ENCODE results near the gene ZNF221. TPM values are rescaled to one million over a fixed set of nuclear protein-coding genes. Genes with fewer than 3 reads are reported as not detected.

The ZNF221 gene
- total RNA-seq, 1 donor from 2014 or later = 2.6 TPM

GRCh38 chr19:43923875-43924274, 27.2 kb upstream of the ZNF221 start:
- no peaks in the 10 kb centered on the region for H3K4me1 Mint-ChIP-seq
- DNase-seq = no peak
- no peak overlapping the region for H3K27ac Mint-ChIP-seq
- POLR2A ChIA-PET = no interaction called here
- no peak for TF ChIP-seq CTCF (IDR thresholded peaks at IDR 0.05)
- intact Hi-C loops (cut with micrococcal nuclease) = no loop called here
- no peaks in the 10 kb centered on the region for H3K27me3 Mint-ChIP-seq
- CTCF ChIA-PET = no interaction called here
- no peak for ATAC-seq (ENCODE audit: low read depth)
- peaks cover 93% of the 10 kb centered on the region for H3K36me3 Mint-ChIP-seq (ENCODE audit: low read depth)
- no peak overlapping the region for H3K4me3 Mint-ChIP-seq
- H3K9me3 Mint-ChIP-seq = peaks cover 20% of the 10 kb centered on the region

GRCh38 chr19:43928820-43929219, 22.2 kb upstream of the ZNF221 start:
- POLR2A ChIA-PET = no interaction called here
- peaks cover 3% of the 10 kb centered on the region for H3K9me3 Mint-ChIP-seq
- TF ChIP-seq CTCF (IDR thresholded peaks at IDR 0.05) = no peak
- intact Hi-C loops (cut with micrococcal nuclease) = no loop called here
- no peak overlapping the region for H3K27ac Mint-ChIP-seq
- no peaks in the 10 kb centered on the region for H3K27me3 Mint-ChIP-seq
- no peak for ATAC-seq (ENCODE audit: low read depth)
- no peak overlapping the region for H3K4me3 Mint-ChIP-seq
- peaks cover 89% of the 10 kb centered on the region for H3K36me3 Mint-ChIP-seq (ENCODE audit: low read depth)
- peaks cover 7% of the 10 kb centered on the region for H3K4me1 Mint-ChIP-seq
- CTCF ChIA-PET = no interaction called here
- no peak for DNase-seq

GRCh38 chr19:43934055-43934984, 16.7 kb upstream of the ZNF221 start:
- no peak for TF ChIP-seq CTCF (IDR thresholded peaks at IDR 0.05)
- Mint-ChIP-seq H3K4me3 (peak overlapping the region; percentile 93), H3K27ac (peak overlapping the region; percentile 89), H3K9me3 (peaks cover 4% of the 10 kb centered on the region), H3K4me1 (peaks cover 22% of the 10 kb centered on the region), H3K36me3 (ENCODE audit: low read depth) (peaks cover 42% of the 10 kb centered on the region), H3K27me3 (no peaks in the 10 kb centered on the region)
- intact Hi-C loops (cut with micrococcal nuclease) = loop anchor here (2.0 to 10.0 kb wide), 3 partner anchors 160 to 514 kb away; partner anchors contain the start of genes ZNF224, ZNF227 and ZNF229
- ATAC-seq (ENCODE audit: low read depth) (no peak), DNase-seq (no peak)
- ChIA-PET CTCF (no interaction called here), POLR2A (interaction anchor here (0.6 to 2.1 kb wide), 13 partner anchors 17 to 566 kb away, joined by 3 to 15 read pairs (median 4); partner anchors contain the start of genes PHLDB3, ZNF180, ZNF221 and ZNF224)

GRCh38 chr19:43934985-43935708, 15.9 kb upstream of the ZNF221 start, which contains the start of gene ZNF45:
TSS of gene ZNF45 (minus strand) at chr19:43935282. CDS start at chr19:43922185, 13,097 bp downstream.
- Mint-ChIP-seq H3K4me1 (peaks cover 22% of the 10 kb centered on the region), H3K36me3 (ENCODE audit: low read depth) (peaks cover 34% of the 10 kb centered on the region), H3K9me3 (peaks cover 8% of the 10 kb centered on the region), H3K27me3 (peaks cover 4% of the 10 kb centered on the region), H3K4me3 (peak within 1 kb of the TSS; percentile 93), H3K27ac (peak within 1 kb of the TSS; percentile 89)
- POLR2A ChIA-PET = interaction anchor here (0.5 to 2.1 kb wide), 18 partner anchors 11 to 1466 kb away, joined by 3 to 15 read pairs (median 4); partner anchors contain the start of genes PHLDB3, ZNF180, ZNF221 and ZNF224
- TF ChIP-seq CTCF (IDR thresholded peaks at IDR 0.05) = no peak
- ATAC-seq (ENCODE audit: low read depth) = peak; percentile 96
- peak; percentile 81 for DNase-seq
- CTCF ChIA-PET = interaction anchor here (0.9 to 1.6 kb wide), 2 partner anchors 16 to 160 kb away, joined by 3 to 6 read pairs; partner anchors contain the start of genes ZNF221 and ZNF224
- intact Hi-C loops (cut with micrococcal nuclease) = loop anchor here (1.0 to 10.0 kb wide), 10 partner anchors 16 to 514 kb away; partner anchors contain the start of genes ZNF221, ZNF224, ZNF225 and ZNF226
